Measurements from ENCODE around the gene CCDC184.
A peak's percentile ranks its signal among the peaks of the same experiment; 100 is the strongest.
"Not testable (repeated sequence)": the region's sequence is repeated elsewhere in the genome, so short reads cannot be mapped to it uniquely, and the experiment has no call there.

The CCDC184 gene

DNA sequence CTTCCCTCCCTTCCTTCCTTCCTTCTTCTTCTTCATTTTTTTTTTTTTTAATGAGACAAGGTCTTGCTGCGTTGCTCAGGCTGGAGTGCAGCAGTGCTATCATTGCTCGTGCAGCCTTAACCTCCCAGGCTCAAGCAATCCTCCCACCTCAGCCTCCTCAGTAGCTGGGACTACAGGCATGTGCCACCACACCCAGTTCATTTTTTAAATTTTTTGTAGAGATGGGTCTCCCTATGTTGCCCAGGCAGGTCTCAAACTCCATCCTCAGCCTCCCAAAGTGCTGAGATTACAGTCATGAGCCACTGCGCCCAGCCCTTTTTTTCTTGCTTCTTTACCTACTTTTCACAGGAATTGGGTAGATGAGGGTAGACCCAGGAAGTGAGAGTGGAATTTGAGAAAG is 18.1 kb downstream of the CCDC184 start:
- no peak for DNase-seq (ENCODE audit: low read depth)
- TF ChIP-seq, protein P1, sequence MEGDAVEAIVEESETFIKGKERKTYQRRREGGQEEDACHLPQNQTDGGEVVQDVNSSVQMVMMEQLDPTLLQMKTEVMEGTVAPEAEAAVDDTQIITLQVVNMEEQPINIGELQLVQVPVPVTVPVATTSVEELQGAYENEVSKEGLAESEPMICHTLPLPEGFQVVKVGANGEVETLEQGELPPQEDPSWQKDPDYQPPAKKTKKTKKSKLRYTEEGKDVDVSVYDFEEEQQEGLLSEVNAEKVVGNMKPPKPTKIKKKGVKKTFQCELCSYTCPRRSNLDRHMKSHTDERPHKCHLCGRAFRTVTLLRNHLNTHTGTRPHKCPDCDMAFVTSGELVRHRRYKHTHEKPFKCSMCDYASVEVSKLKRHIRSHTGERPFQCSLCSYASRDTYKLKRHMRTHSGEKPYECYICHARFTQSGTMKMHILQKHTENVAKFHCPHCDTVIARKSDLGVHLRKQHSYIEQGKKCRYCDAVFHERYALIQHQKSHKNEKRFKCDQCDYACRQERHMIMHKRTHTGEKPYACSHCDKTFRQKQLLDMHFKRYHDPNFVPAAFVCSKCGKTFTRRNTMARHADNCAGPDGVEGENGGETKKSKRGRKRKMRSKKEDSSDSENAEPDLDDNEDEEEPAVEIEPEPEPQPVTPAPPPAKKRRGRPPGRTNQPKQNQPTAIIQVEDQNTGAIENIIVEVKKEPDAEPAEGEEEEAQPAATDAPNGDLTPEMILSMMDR (conservative IDR thresholded peaks at IDR 0.05; ENCODE audit: low read length) = no peak
- no peak overlapping the region for H3K4me3 ChIP-seq (ENCODE audit: low read length)

DNA sequence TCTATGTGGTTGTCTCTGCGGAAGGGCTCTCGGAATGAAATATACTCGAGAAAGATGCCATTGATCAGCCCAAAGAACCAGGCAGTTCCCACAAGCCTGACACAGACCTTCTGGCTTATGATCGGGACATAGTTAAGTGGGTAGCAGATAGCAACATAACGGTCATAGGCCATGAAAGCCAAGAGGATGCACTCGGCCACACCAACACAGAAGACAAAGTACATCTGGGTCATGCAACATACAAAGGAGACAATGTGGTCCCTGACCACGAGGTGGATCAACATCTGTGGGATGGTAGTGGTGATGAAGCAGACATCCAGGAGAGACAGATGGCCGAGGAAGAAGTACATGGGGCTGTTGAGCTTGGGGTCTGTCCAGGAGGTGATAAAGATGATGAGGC is 19.3 kb downstream of the CCDC184 start:
- DNase-seq (ENCODE audit: low read depth) = no peak
- no peak overlapping the region for H3K4me3 ChIP-seq (ENCODE audit: low read length)
- TF ChIP-seq, protein P1 (conservative IDR thresholded peaks at IDR 0.05; ENCODE audit: low read length) = no peak

DNA sequence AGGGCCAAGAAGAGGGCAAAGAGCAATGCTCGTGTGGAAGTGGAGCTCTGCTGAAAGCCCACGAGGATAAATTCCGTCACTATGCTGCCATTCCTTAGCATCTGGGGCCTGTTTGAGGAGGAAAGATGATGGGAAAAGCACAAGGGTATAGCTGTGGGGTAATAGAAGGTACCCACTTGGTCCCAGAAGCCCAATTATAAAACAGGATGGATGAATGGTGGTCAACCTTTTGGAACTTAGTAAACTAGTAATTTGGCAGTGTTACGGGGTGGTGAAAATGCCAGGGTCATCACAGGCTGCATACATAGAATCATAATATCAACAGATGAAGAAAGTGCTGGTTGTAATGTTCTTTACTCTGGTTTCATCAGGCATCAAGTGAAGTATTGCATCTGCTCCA is 19.7 kb downstream of the CCDC184 start, which contains the start of gene OR10AD1:
OR10AD1 (minus strand) TSS at position 101 of the 400 bp plus-strand sequence; CDS start at position 101, 0 bp downstream.
- no peak for DNase-seq (ENCODE audit: low read depth)
- TF ChIP-seq, protein P1 (conservative IDR thresholded peaks at IDR 0.05; ENCODE audit: low read length) = no peak
- no peak within 1 kb of the TSS for H3K4me3 ChIP-seq (ENCODE audit: low read length)

DNA sequence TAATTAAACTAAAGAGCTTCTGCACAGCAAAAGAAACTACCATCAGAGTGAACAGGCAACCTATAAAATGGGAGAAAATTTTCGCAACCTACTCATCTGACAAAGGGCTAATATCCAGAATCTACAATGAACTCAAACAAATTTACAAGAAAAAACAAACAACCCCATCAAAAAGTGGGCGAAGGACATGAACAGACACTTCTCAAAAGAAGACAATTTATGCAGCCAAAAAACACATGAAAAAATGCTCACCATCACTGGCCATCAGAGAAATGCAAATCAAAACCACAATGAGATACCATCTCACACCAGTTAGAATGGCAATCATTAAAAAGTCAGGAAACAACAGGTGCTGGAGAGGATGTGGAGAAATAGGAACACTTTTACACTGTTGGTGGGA is 26.1 kb downstream of the CCDC184 start:
- DNase-seq (ENCODE audit: low read depth); H3K4me3 ChIP-seq (ENCODE audit: low read length): not testable (repeated sequence)

DNA sequence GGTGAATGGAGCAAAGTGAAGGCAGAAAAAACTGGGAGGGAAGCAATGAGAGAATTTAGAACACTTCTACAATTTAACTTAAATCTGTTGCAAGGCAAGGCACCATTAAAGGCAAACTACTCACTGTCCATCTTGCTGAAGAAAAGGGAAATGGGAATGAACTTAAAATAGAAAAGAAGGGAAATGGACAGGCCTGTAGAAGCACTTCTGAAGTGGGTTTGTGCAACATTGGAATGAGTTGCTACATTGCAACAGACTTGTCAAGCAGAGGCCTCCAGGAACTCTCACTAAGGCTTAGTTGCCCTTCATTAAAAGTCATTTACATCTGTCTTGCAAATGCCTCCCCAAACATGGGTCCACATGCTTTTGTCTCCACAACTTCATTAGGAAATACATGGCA is 33.3 kb downstream of the CCDC184 start:
- DNase-seq (ENCODE audit: low read depth) = no peak
- TF ChIP-seq, protein P1 (conservative IDR thresholded peaks at IDR 0.05; ENCODE audit: low read length) = no peak

DNA sequence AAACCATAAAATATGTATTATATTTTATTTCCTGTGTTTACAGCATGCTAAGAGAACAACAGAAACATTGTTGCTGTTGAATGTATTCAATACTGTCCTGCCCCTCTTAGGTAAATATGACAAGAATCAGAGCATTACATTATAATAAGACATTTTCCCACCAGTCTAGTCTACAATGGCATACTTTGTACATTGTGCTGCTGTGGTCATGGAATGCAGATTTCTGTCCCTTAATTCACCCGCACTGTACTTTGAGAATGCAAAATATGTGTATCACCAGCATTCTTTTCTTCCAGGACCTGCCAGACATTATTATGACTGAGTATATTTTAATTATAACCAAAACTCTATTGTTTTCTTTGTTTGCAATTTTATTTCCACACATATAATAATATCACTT is 36.2 kb downstream of the CCDC184 start:
- DNase-seq (ENCODE audit: low read depth) = peak; percentile 7
- H3K4me3 ChIP-seq (ENCODE audit: low read length) = no peak overlapping the region
- TF ChIP-seq, protein P1 (conservative IDR thresholded peaks at IDR 0.05; ENCODE audit: low read length) = no peak

More for the DNA sequence above, 33.3 kb downstream of the CCDC184 start:
- no peak overlapping the region for H3K4me3 ChIP-seq (ENCODE audit: low read length)

DNA sequence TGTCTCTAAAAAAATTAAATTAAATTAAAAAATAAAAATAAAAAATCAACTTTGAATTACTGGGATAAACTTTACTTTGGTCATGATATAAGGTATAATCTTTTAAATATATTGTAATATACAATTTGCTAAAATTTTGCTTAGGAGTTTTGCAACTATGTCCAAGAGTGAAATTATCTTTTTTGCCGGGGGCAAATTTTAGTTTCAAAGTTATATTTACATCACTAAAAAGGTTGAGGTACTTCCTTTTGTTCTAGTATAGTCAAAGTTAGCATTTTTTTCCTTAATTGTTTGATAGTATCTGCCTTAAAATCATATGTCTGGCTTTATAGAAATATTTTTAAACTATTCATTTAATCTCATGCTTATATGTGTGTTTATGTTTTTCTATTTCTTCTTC is 37.3 kb downstream of the CCDC184 start:
- no peak overlapping the region for H3K4me3 ChIP-seq (ENCODE audit: low read length)
- no peak for DNase-seq (ENCODE audit: low read depth)
- TF ChIP-seq, protein P1 (conservative IDR thresholded peaks at IDR 0.05; ENCODE audit: low read length) = no peak

DNA sequence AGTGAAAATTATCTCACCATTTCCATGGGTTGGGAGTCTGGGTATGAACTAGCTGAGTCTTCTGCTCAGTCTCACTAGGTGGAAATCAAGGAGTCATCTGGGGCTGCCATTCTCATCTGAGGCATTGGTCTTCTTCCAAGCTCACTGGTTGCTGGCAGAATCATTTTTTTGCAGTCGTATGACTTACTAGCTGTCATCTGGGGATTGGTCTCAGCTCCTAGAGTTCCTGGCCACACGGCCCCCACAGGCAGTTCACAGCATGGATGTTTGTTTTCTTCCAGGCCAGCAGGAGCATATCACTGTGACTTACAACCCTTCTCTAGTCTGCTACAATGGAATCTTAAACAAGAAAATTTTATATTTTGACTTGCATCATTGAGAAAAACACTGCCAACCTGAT is 38.2 kb downstream of the CCDC184 start:
- TF ChIP-seq, protein P1 (conservative IDR thresholded peaks at IDR 0.05; ENCODE audit: low read length) = no peak
- no peak for DNase-seq (ENCODE audit: low read depth)
- no peak overlapping the region for H3K4me3 ChIP-seq (ENCODE audit: low read length)

DNA sequence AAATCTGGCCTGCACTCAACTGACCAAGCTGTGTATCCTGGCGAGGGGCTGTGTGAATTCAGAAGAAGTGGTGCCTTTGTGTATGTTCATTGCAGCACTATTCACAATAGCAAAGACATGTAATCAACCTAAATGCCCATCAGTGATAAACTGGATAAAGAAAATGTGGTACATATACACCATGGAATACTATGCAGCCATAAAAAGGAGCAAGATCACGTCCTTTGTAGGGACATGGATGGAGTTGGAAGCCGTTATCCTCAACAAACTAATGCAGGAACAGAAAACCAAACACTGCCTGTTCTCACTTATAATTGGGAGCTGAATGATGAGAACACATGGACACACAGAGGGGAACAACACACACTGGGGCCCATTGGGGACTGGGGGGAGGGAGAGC is 41.1 kb downstream of the CCDC184 start:
- DNase-seq (ENCODE audit: low read depth); H3K4me3 ChIP-seq (ENCODE audit: low read length): not testable (repeated sequence)

DNA sequence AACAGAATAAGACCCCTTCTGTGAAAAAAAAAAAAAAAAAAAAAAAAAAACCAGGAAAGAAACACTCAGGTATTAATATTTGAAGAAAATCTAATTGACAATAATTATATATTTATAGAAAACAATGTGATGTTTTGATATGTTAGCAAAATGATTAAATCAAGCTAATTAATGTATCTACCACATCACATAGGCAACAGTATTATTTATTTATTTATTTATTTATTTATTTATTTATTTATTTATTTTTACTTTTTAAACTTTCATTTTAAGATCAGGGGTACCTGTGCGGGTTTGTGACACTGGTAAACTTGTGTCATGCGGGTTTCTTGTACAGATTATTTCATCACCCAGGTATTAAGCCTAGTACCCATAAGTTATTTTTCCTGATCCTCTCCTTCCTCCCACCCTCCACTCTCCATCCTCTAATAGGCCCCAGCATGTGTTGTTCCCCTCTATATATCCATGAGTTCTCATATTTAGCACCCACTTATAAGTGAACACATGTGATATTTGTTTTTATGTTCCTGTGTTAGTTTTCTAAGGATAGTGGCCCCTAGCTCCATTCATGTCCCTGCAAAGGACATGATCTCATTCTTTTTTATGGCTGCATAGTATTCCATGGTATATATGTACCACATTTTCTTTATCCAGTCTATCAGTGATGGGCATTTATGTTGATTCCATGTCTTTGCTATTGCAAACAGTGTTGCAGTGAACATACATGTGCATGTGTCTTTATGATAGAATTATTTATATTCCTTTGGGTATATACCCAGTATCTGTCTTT is 47.9 kb downstream of the CCDC184 start:
- DNase-seq (ENCODE audit: low read depth); H3K4me3 ChIP-seq (ENCODE audit: low read length): not testable (repeated sequence)
